Measurements from ENCODE around the gene SCN9A. TPM values are rescaled to one million over a fixed set of nuclear protein-coding genes. Genes with fewer than 3 reads are reported as not detected.
A peak's percentile ranks its signal among the peaks of the same experiment; 100 is the strongest.

SCN9A gene
- total RNA-seq, 1 donor from 2014 or later = 7.8 TPM

- Histone ChIP-seq H3K9ac (ENCODE audit: low read length) (peak overlapping the region; percentile 71), H4K20me1 (ENCODE audit: insufficient read depth, low read length) (no peaks in the 10 kb centered on the region), H3K36me3 (ENCODE audit: insufficient read depth, low read length) (no peaks in the 10 kb centered on the region), H3K27ac (ENCODE audit: low read depth, low read length) (no peak overlapping the region), H3K27me3 (ENCODE audit: insufficient read depth, low read length) (no peaks in the 10 kb centered on the region), H3K4me3 (ENCODE audit: insufficient read depth, low read depth, low read length) (peak overlapping the region; percentile 79), H2AFZ (ENCODE audit: low read depth, low read length) (peak overlapping the region; percentile 88), H3K79me2 (ENCODE audit: insufficient read depth, low read length) (peaks cover 6% of the 10 kb centered on the region), H3K4me1 (ENCODE audit: insufficient read depth, low read length) (peaks cover 5% of the 10 kb centered on the region), H3K4me2 (ENCODE audit: low read length) (peak overlapping the region; percentile 98), H3K9me3 (ENCODE audit: insufficient read depth, low read depth, low read length) (no peaks in the 10 kb centered on the region)
- Mint-ChIP-seq H3K4me1 (ENCODE audit: low read depth, unreplicated experiment) (peaks cover 13% of the 10 kb centered on the region), H3K27ac (ENCODE audit: unreplicated experiment) (no peak overlapping the region), H3K4me3 (ENCODE audit: unreplicated experiment) (peak overlapping the region; percentile 95), H3K9me3 (ENCODE audit: unreplicated experiment) (no peaks in the 10 kb centered on the region), H3K27me3 (ENCODE audit: low read depth, unreplicated experiment) (no peaks in the 10 kb centered on the region), H3K36me3 (ENCODE audit: low read depth, unreplicated experiment) (no peaks in the 10 kb centered on the region)
- DNase-seq (ENCODE audit: low read depth) = peak; percentile 27
- no peak for TF ChIP-seq EZH2 (IDR thresholded peaks at IDR 0.05; ENCODE audit: insufficient read depth, low read length)
- no peak for TF ChIP-seq CTCF (IDR thresholded peaks at IDR 0.05; ENCODE audit: insufficient read depth, low read depth, low read length)
- FAIRE-seq = no peak
These were observed 479 bp downstream of the SCN9A start for GRCh38 chr2:166375195-166375735.

- no peaks in the 10 kb centered on the region for H3K27me3 Mint-ChIP-seq (ENCODE audit: low read depth, unreplicated experiment)
- no peaks in the 10 kb centered on the region for H3K27me3 ChIP-seq (ENCODE audit: insufficient read depth, low read length)
These were observed 1.8 kb downstream of the SCN9A start for GRCh38 chr2:166373951-166374350.

More at GRCh38 chr2:166373951-166374350, 1.8 kb downstream of the SCN9A start:
- DNase-seq (ENCODE audit: low read depth) = peak; percentile 77
- no peaks in the 10 kb centered on the region for H4K20me1 ChIP-seq (ENCODE audit: insufficient read depth, low read length)
- no peaks in the 10 kb centered on the region for H3K9me3 Mint-ChIP-seq (ENCODE audit: unreplicated experiment)
- H3K27ac ChIP-seq (ENCODE audit: low read depth, low read length) = no peak overlapping the region
- H3K4me2 ChIP-seq (ENCODE audit: low read length) = peak overlapping the region; percentile 66
- no peaks in the 10 kb centered on the region for H3K36me3 Mint-ChIP-seq (ENCODE audit: low read depth, unreplicated experiment)
- H3K9ac ChIP-seq (ENCODE audit: low read length) = no peak overlapping the region
- peak overlapping the region; percentile 15 for H3K4me3 ChIP-seq (ENCODE audit: insufficient read depth, low read depth, low read length)
- H3K4me1 Mint-ChIP-seq (ENCODE audit: low read depth, unreplicated experiment) = peaks cover 13% of the 10 kb centered on the region
- no peak overlapping the region for H3K27ac Mint-ChIP-seq (ENCODE audit: unreplicated experiment)
- no peak overlapping the region for H3K4me3 Mint-ChIP-seq (ENCODE audit: unreplicated experiment)
- H3K36me3 ChIP-seq (ENCODE audit: insufficient read depth, low read length) = no peaks in the 10 kb centered on the region
- peaks cover 5% of the 10 kb centered on the region for H3K4me1 ChIP-seq (ENCODE audit: insufficient read depth, low read length)
- no peak for TF ChIP-seq EZH2 (IDR thresholded peaks at IDR 0.05; ENCODE audit: insufficient read depth, low read length)
- no peak for TF ChIP-seq CTCF (IDR thresholded peaks at IDR 0.05; ENCODE audit: insufficient read depth, low read depth, low read length)
- no peaks in the 10 kb centered on the region for H3K9me3 ChIP-seq (ENCODE audit: insufficient read depth, low read depth, low read length)
- H2AFZ ChIP-seq (ENCODE audit: low read depth, low read length) = no peak overlapping the region
- H3K79me2 ChIP-seq (ENCODE audit: insufficient read depth, low read length) = peaks cover 6% of the 10 kb centered on the region
- no peak for FAIRE-seq
